ENCODE results near the gene ADCY9.

Gene ADCY9

DNA sequence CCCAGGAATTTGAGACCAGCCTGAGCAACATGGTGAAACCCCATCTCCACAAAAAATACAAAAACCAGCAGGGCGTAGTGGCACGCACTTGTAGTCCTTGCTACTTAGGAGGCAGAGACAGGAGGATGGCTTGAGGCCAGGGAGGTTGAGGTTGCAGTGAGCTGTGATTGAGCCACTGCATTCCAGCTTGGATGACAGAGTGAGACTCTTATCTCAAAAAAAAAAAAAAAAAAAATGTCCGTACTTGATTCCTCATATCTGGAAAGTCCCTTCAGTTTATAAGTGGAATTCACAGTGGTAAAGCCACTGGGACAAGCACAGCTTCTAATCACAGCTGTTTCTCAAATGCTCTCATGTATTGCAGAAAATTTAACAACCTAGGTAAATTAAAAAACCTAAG, 157.1 kb downstream of the ADCY9 start:
- Histone ChIP-seq H3K36me3 (ENCODE audit: control insufficient read depth, low read length) (no peaks in the 10 kb centered on the region), H3K4me1 (ENCODE audit: control insufficient read depth, low read length) (no peaks in the 10 kb centered on the region), H3K79me2 (ENCODE audit: control insufficient read depth, low read length) (no peaks in the 10 kb centered on the region), H4K20me1 (ENCODE audit: control insufficient read depth, insufficient read depth, low read depth, low read length) (no peaks in the 10 kb centered on the region), H3K4me2 (ENCODE audit: low read length) (no peak overlapping the region), H3K27ac (ENCODE audit: low read depth, low read length) (no peak overlapping the region), H3K9me2 (replicated peaks; ENCODE audit: control insufficient read depth, low read length) (no peaks in the 10 kb centered on the region), H3K9me3 (ENCODE audit: control insufficient read depth, insufficient read depth, low read length) (no peaks in the 10 kb centered on the region), H3K27me3 (ENCODE audit: control insufficient read depth, low read length) (no peaks in the 10 kb centered on the region), H3K4me3 (ENCODE audit: low read length) (no peak overlapping the region), H3F3A (ENCODE audit: control insufficient read depth, insufficient read depth) (no peaks in the 10 kb centered on the region)
- no peak for TF ChIP-seq EZH2phosphoT487 (IDR thresholded peaks at IDR 0.05; ENCODE audit: borderline replicate concordance, low read length)
- TF ChIP-seq, protein P1, sequence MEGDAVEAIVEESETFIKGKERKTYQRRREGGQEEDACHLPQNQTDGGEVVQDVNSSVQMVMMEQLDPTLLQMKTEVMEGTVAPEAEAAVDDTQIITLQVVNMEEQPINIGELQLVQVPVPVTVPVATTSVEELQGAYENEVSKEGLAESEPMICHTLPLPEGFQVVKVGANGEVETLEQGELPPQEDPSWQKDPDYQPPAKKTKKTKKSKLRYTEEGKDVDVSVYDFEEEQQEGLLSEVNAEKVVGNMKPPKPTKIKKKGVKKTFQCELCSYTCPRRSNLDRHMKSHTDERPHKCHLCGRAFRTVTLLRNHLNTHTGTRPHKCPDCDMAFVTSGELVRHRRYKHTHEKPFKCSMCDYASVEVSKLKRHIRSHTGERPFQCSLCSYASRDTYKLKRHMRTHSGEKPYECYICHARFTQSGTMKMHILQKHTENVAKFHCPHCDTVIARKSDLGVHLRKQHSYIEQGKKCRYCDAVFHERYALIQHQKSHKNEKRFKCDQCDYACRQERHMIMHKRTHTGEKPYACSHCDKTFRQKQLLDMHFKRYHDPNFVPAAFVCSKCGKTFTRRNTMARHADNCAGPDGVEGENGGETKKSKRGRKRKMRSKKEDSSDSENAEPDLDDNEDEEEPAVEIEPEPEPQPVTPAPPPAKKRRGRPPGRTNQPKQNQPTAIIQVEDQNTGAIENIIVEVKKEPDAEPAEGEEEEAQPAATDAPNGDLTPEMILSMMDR (IDR thresholded peaks at IDR 0.05; ENCODE audit: low read depth, low read length, poor library complexity, severe bottlenecking) = no peak

- no peaks in the 10 kb centered on the region for H4K20me1 ChIP-seq (ENCODE audit: control insufficient read depth, insufficient read depth, low read depth, low read length)
These were observed 158.8 kb downstream of the ADCY9 start for GRCh38 chr16:3957344-3957980.

DNA sequence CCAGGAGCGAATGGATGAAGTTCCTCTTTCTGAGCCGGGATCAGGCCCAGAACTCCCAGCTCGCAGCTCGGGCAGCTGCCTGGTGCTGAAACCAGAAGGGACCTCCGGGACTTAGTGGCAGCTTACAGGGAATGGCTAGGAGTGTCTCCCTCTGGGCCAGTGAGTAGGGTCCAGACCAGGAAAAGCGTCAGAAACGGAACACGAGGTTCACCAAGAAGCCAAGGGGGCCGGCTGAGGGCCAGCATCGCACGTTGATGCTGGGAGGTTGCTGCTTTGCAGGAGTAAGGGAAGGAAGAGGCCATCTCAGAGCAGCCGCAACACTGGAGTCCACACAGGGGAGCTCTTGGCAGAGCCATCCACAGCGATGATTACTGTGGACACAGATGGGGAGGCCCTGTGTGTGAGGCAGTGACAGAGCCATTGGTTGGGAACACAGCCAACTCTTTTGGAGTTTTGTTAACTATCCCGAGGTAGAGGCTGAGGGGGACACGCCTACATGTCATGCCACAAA, 161.8 kb downstream of the ADCY9 start:
- no peaks in the 10 kb centered on the region for H3K79me2 ChIP-seq (ENCODE audit: control insufficient read depth, low read length)
- H3K9me2 ChIP-seq (replicated peaks; ENCODE audit: control insufficient read depth, low read length) = no peaks in the 10 kb centered on the region
- H3K4me3 ChIP-seq (ENCODE audit: low read length) = no peak overlapping the region
- no peaks in the 10 kb centered on the region for H3K4me1 ChIP-seq (ENCODE audit: control insufficient read depth, low read length)
- no peaks in the 10 kb centered on the region for H4K20me1 ChIP-seq (ENCODE audit: control insufficient read depth, insufficient read depth, low read depth, low read length)
- no peak overlapping the region for H3K27ac ChIP-seq (ENCODE audit: low read depth, low read length)
- no peaks in the 10 kb centered on the region for H3K36me3 ChIP-seq (ENCODE audit: control insufficient read depth, low read length)
- no peak for TF ChIP-seq EZH2phosphoT487 (IDR thresholded peaks at IDR 0.05; ENCODE audit: borderline replicate concordance, low read length)
- TF ChIP-seq, protein P1 (IDR thresholded peaks at IDR 0.05; ENCODE audit: low read depth, low read length, poor library complexity, severe bottlenecking) = no peak
- no peaks in the 10 kb centered on the region for H3K9me3 ChIP-seq (ENCODE audit: control insufficient read depth, insufficient read depth, low read length)
- no peaks in the 10 kb centered on the region for H3K27me3 ChIP-seq (ENCODE audit: control insufficient read depth, low read length)
- H3K4me2 ChIP-seq (ENCODE audit: low read length) = no peak overlapping the region
- no peaks in the 10 kb centered on the region for H3F3A ChIP-seq (ENCODE audit: control insufficient read depth, insufficient read depth)

More at GRCh38 chr16:3957344-3957980, 158.8 kb downstream of the ADCY9 start:
- H3F3A ChIP-seq (ENCODE audit: control insufficient read depth, insufficient read depth) = no peaks in the 10 kb centered on the region
- no peaks in the 10 kb centered on the region for H3K9me2 ChIP-seq (replicated peaks; ENCODE audit: control insufficient read depth, low read length)
- no peak overlapping the region for H3K27ac ChIP-seq (ENCODE audit: low read depth, low read length)
- H3K9me3 ChIP-seq (ENCODE audit: control insufficient read depth, insufficient read depth, low read length) = no peaks in the 10 kb centered on the region
- H3K27me3 ChIP-seq (ENCODE audit: control insufficient read depth, low read length) = no peaks in the 10 kb centered on the region
- H3K36me3 ChIP-seq (ENCODE audit: control insufficient read depth, low read length) = no peaks in the 10 kb centered on the region
- no peaks in the 10 kb centered on the region for H3K79me2 ChIP-seq (ENCODE audit: control insufficient read depth, low read length)
- H3K4me3 ChIP-seq (ENCODE audit: low read length) = no peak overlapping the region
- TF ChIP-seq, protein P1 (IDR thresholded peaks at IDR 0.05; ENCODE audit: low read depth, low read length, poor library complexity, severe bottlenecking) = no peak
- TF ChIP-seq EZH2phosphoT487 (IDR thresholded peaks at IDR 0.05; ENCODE audit: borderline replicate concordance, low read length) = no peak
- H3K4me1 ChIP-seq (ENCODE audit: control insufficient read depth, low read length) = no peaks in the 10 kb centered on the region
- no peak overlapping the region for H3K4me2 ChIP-seq (ENCODE audit: low read length)

Data from DOHH2 (cell line).